CD4-positive, alpha-beta T cell treated with Interleukin-15 for 4 hours (primary cell): ENCODE measurements around the gene S1PR2.
"Not testable (repeated sequence)": the region's sequence is repeated elsewhere in the genome, so short reads cannot be mapped to it uniquely, and the experiment has no call there.

ENCODE experiments used
- DNase-seq: peaks from one replicate; pipeline ENCODE4 v3.0.0-alpha.2; 2020; ENCODE audit warnings: low spot score

The S1PR2 gene

GRCh38 chr19:10223488-10224213 is 7.5 kb downstream of the S1PR2 start:
- no peak for DNase-seq

GRCh38 chr19:10222201-10222890 is 8.8 kb downstream of the S1PR2 start:
- no peak for DNase-seq

GRCh38 chr19:10220695-10221094 is 10.4 kb downstream of the S1PR2 start:
- DNase-seq, result no peak

GRCh38 chr19:10219678-10220077 is 11.5 kb downstream of the S1PR2 start:
- DNase-seq, result peak; percentile 64

GRCh38 chr19:10217085-10217484 is 14.0 kb downstream of the S1PR2 start:
- DNase-seq, result no peak

GRCh38 chr19:10214784-10215183 is 16.3 kb downstream of the S1PR2 start:
- no peak for DNase-seq

- DNase-seq, result no peak
These were observed 19.4 kb downstream of the S1PR2 start for GRCh38 chr19:10211691-10212090.

- no peak for DNase-seq
These were observed 20.1 kb downstream of the S1PR2 start for GRCh38 chr19:10211061-10211460.

- no peak for DNase-seq
These were observed 21.8 kb downstream of the S1PR2 start for GRCh38 chr19:10209315-10209714.

GRCh38 chr19:10207026-10207425 is 24.1 kb downstream of the S1PR2 start:
- no peak for DNase-seq

GRCh38 chr19:10206226-10206885 is 24.8 kb downstream of the S1PR2 start:
- DNase-seq, result no peak

GRCh38 chr19:10205636-10206035 is 25.5 kb downstream of the S1PR2 start:
- no peak for DNase-seq

GRCh38 chr19:10203686-10204085 is 27.4 kb downstream of the S1PR2 start:
- no peak for DNase-seq

GRCh38 chr19:10201176-10201575 is 30.0 kb downstream of the S1PR2 start:
- DNase-seq, result no peak

GRCh38 chr19:10200101-10200500 is 31.0 kb downstream of the S1PR2 start:
- not testable (repeated sequence) for DNase-seq

- peak; percentile 25 for DNase-seq
These were observed 32.1 kb downstream of the S1PR2 start for GRCh38 chr19:10198889-10199644.

GRCh38 chr19:10195199-10195519 is 36.0 kb downstream of the S1PR2 start:
- no peak for DNase-seq

GRCh38 chr19:10194500-10195198 is 36.5 kb downstream of the S1PR2 start, which contains the start of gene DNMT1:
DNMT1 (minus strand) TSS chr19:10194953; CDS start chr19:10194899, 54 bp downstream.
- peak; percentile 98 for DNase-seq

- no peak for DNase-seq
These were observed 37.2 kb downstream of the S1PR2 start for GRCh38 chr19:10193790-10194499.

- no peak for DNase-seq
These were observed 38.2 kb downstream of the S1PR2 start for GRCh38 chr19:10192922-10193321.

- no peak for DNase-seq
These were observed 39.8 kb downstream of the S1PR2 start for GRCh38 chr19:10191347-10191746.
